ENCODE measurements around the gene PLEKHA1. TPM values are rescaled to one million over a fixed set of nuclear protein-coding genes. Genes with fewer than 3 reads are reported as not detected.

PLEKHA1 gene
- total and polyA plus RNA-seq, 2 of the 4 experiments (the other 2 are of a cell fraction): 7.2 to 9.5 TPM

GRCh38 chr10:122368502-122369254, 5.8 kb upstream of the PLEKHA1 start:
- 77% methylated on average over 4 of the region's 13 CpGs; no CpG with 5 or more reads in 1 of the 2 experiments for WGBS, 2 experiments (ENCODE audit: extremely low coverage in 2 of 2, insufficient read length in 1 of 2)
- in situ Hi-C loops (cut with MboI; ENCODE audit: low sequenced_read_pairs): no loop called here
- Histone ChIP-seq H3K9me3 (ENCODE audit: control insufficient read depth, insufficient read depth, low read length) (no peaks in the 10 kb centered on the region), H4K91ac (ENCODE audit: insufficient read depth, low read depth, low read length) (no peak overlapping the region), H3K4ac (ENCODE audit: low read depth, low read length) (no peak overlapping the region), H3K4me1 (ENCODE audit: control insufficient read depth, insufficient read depth, low read length) (no peaks in the 10 kb centered on the region), H3K27ac (ENCODE audit: insufficient read depth, low read length) (no peak overlapping the region), H3K56ac (ENCODE audit: extremely low read depth, insufficient read depth, low read length) (no peak overlapping the region), H3K14ac (replicated peaks; ENCODE audit: low read depth, low read length) (no peak overlapping the region), H2BK5ac (ENCODE audit: low read depth, low read length, poor library complexity, severe bottlenecking) (no peak overlapping the region), H2AK9ac (replicated peaks; ENCODE audit: low read depth, low read length, poor library complexity) (no peak overlapping the region), H3K79me1 (ENCODE audit: low read depth in 1 of 2, low read length in 2 of 2) (no peaks in the 10 kb centered on the region), H2AK5ac (ENCODE audit: low read depth, low read length) (no peak overlapping the region), H3K27me3 (ENCODE audit: control insufficient read depth, insufficient read depth, low read length) (peaks cover 23% of the 10 kb centered on the region), H3K36me3 (ENCODE audit: control insufficient read depth, insufficient read depth, low read length) (no peaks in the 10 kb centered on the region), H3K9me1 (ENCODE audit: insufficient read depth, low read length) (0 out of 2 replicates have a peak, but pooled peaks cover 3% of the 10 kb centered on the region), H4K20me1 (ENCODE audit: insufficient read depth, low read length) (no peaks in the 10 kb centered on the region), H3K9ac (ENCODE audit: low read depth, low read length) (no peak overlapping the region), H3K4me3 (ENCODE audit: insufficient read depth, low read depth, low read length) (no peak overlapping the region), H4K5ac (ENCODE audit: low read depth, low read length) (no peak overlapping the region), H2BK120ac (ENCODE audit: low read depth, low read length) (no peak overlapping the region), H3K18ac (ENCODE audit: low read depth, low read length) (no peak overlapping the region), H2BK20ac (ENCODE audit: low read depth, low read length) (no peak overlapping the region), H3K4me2 (ENCODE audit: low read depth, low read length) (no peak overlapping the region), H3K23ac (ENCODE audit: low read depth, low read length) (no peak overlapping the region), H2BK15ac (ENCODE audit: low read depth, low read length) (no peak overlapping the region), H2AFZ (replicated peaks; ENCODE audit: low read length, poor library complexity) (no peak overlapping the region), H4K8ac (ENCODE audit: low read depth in 2 of 2, low read length in 2 of 2) (no peak overlapping the region)
- no TSS peak for BruUV-seq (replicated peaks)
- CTCF ChIA-PET: interaction anchor here (1.0 to 1.7 kb wide), 2 partner anchors 25 to 26 kb away, joined by 3 to 5 read pairs; no protein-coding TSS in a partner anchor
- TF ChIP-seq CHD1 (IDR thresholded peaks at IDR 0.05; ENCODE audit: low read depth, low read length) (no peak), SMC3 (IDR thresholded peaks at IDR 0.05; ENCODE audit: low read depth, low read length) (no peak), MAZ (IDR thresholded peaks at IDR 0.05; ENCODE audit: borderline replicate concordance, low read depth, low read length) (no peak), BHLHE40 (IDR thresholded peaks at IDR 0.05; ENCODE audit: low read depth, low read length) (no peak)
- ATAC-seq (ENCODE audit: low read depth): no peak
- intact Hi-C loops (cut with micrococcal nuclease): no loop called here
- POLR2A ChIA-PET (ENCODE audit: unreplicated experiment): no interaction called here
- DNase-seq: no peak
- dilution Hi-C loops (cut with HindIII; ENCODE audit: low sequenced_read_pairs, unreplicated experiment): no loop called here
